Measurements from ENCODE around the gene EMX1. TPM values are rescaled to one million over a fixed set of nuclear protein-coding genes. Genes with fewer than 3 reads are reported as not detected.

Gene EMX1
- total RNA-seq, 1 experiment from 2014 or later: 0.72 TPM

- Histone ChIP-seq H3K14ac (ENCODE audit: insufficient read depth, low read length) (no peak overlapping the region; the same call in 1 of the 2 replicates), H4K5ac (ENCODE audit: insufficient read length, low read depth, low read length) (no peak overlapping the region), H3K4me2 (ENCODE audit: insufficient read depth, insufficient read length, low read length) (no peak overlapping the region), H3K18ac (ENCODE audit: insufficient read length, low read depth, low read length) (no peak overlapping the region), H4K8ac (replicated peaks; ENCODE audit: insufficient read length, low read depth, low read length) (no peak overlapping the region), H3K9me3 (ENCODE audit: control insufficient read depth, low read depth, low read length) (no peaks in the 10 kb centered on the region), H2BK5ac (ENCODE audit: insufficient read length, low read length) (no peak overlapping the region), H3K23me2 (ENCODE audit: insufficient read length, low read depth, low read length, poor library complexity, severe bottlenecking) (no peaks in the 10 kb centered on the region), H2BK120ac (ENCODE audit: low read depth, low read length, poor library complexity, severe bottlenecking) (no peak overlapping the region), H3K4me1 (ENCODE audit: insufficient read depth, low read length) (peaks cover 3% of the 10 kb centered on the region; the same call in 1 of the 2 replicates), H3K79me2 (ENCODE audit: insufficient read depth, low read length) (no peaks in the 10 kb centered on the region), H3K56ac (ENCODE audit: insufficient read length, low read depth, low read length) (no peak overlapping the region), H2AK5ac (ENCODE audit: insufficient read length, low read length) (no peak overlapping the region), H2BK15ac (ENCODE audit: low read depth, low read length) (no peak overlapping the region), H3T11ph (ENCODE audit: low read length) (no peak overlapping the region), H2AFZ (ENCODE audit: low read length) (no peak overlapping the region), H3K23ac (ENCODE audit: insufficient read length, low read depth, low read length) (no peak overlapping the region), H3K27me3 (ENCODE audit: insufficient read depth, low read length) (no peaks in the 10 kb centered on the region; the same call in 1 of the 2 replicates), H2BK12ac (ENCODE audit: insufficient read length, low read depth, low read length) (no peak overlapping the region), H3K79me1 (ENCODE audit: insufficient read depth, low read depth, low read length, poor library complexity, severe bottlenecking) (no peaks in the 10 kb centered on the region), H3K27ac (ENCODE audit: insufficient read length, low read depth, low read length) (no peak overlapping the region), H4K91ac (ENCODE audit: insufficient read length, low read depth, low read length) (no peak overlapping the region), H4K20me1 (ENCODE audit: control insufficient read depth, insufficient read depth, insufficient read length) (no peaks in the 10 kb centered on the region), H2BK20ac (ENCODE audit: low read depth, low read length, poor library complexity, severe bottlenecking) (no peak overlapping the region), H3K4ac (ENCODE audit: low read depth, low read length) (no peak overlapping the region), H3K9ac (ENCODE audit: extremely low read depth, insufficient read length, low read length) (no peak overlapping the region)
- TF ChIP-seq CTCF (conservative IDR thresholded peaks at IDR 0.05): no peak
- no peak overlapping the region for H3K27ac Mint-ChIP-seq
- no peaks in the 10 kb centered on the region for H3K9me3 Mint-ChIP-seq
- H3K36me3 Mint-ChIP-seq (ENCODE audit: insufficient read depth in 1 of 3, low read depth in 3 of 3): peaks cover 5 to 7% (median 6%) of the 10 kb centered on the region in 3 experiments; a peak in 6 of 7 replicates
- no peak for DNase-seq
- WGBS (ENCODE audit: extremely low coverage, insufficient read length, low lambda C conversion rate): no CpG with 5 or more reads among the region's 19 CpGs
- no peak overlapping the region for H3K4me3 Mint-ChIP-seq
- H3K4me1 Mint-ChIP-seq: peaks cover 40 to 58% of the 10 kb centered on the region in 2 experiments
- peaks cover 42% of the 10 kb centered on the region for H3K27me3 Mint-ChIP-seq (ENCODE audit: low read depth)
Measured at GRCh38 chr2:72936660-72937355, 19.5 kb downstream of the EMX1 start.
